ENCODE measurements around the gene TOR1AIP1.
A peak's percentile ranks its signal among the peaks of the same experiment; 100 is the strongest.
"Not testable (repeated sequence)": the region's sequence is repeated elsewhere in the genome, so short reads cannot be mapped to it uniquely, and the experiment has no call there.

Gene TOR1AIP1, protein sequence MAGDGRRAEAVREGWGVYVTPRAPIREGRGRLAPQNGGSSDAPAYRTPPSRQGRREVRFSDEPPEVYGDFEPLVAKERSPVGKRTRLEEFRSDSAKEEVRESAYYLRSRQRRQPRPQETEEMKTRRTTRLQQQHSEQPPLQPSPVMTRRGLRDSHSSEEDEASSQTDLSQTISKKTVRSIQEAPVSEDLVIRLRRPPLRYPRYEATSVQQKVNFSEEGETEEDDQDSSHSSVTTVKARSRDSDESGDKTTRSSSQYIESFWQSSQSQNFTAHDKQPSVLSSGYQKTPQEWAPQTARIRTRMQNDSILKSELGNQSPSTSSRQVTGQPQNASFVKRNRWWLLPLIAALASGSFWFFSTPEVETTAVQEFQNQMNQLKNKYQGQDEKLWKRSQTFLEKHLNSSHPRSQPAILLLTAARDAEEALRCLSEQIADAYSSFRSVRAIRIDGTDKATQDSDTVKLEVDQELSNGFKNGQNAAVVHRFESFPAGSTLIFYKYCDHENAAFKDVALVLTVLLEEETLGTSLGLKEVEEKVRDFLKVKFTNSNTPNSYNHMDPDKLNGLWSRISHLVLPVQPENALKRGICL

DNA sequence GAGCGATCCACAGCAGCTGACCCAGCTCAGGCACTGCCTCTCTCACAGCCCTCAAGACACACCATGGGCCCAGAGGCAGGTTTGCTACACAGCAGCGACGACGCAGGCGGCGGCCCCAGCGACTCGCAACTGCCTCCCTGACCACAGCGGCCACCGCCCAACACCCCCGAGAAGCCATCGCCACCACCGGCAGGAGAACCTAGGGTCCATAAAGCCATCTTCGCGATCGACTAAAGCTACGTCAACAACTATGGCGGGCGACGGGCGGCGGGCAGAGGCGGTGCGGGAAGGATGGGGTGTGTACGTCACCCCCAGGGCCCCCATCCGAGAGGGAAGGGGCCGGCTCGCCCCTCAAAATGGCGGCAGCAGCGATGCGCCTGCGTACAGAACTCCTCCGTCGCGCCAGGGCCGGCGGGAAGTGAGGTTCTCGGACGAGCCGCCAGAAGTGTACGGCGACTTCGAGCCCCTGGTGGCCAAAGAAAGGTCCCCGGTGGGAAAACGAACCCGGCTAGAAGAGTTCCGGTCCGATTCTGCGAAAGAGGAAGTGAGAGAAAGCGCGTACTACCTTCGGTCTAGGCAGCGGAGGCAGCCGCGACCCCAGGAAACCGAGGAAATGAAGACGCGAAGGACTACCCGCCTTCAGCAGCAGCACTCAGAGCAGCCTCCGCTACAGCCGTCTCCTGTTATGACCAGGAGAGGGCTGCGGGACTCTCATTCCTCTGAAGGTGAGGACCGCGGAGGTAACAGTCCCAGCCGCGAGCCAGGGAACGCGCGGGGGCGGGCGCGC lies at the start of gene TOR1AIP1:
Gene TOR1AIP1, plus strand, starts transcription at position 33 of the 787 bp plus-strand sequence. Its CDS starts 218 bp downstream, at position 251.
- DNase-seq (ENCODE audit: low spot score), result peak; percentile 99

- DNase-seq (ENCODE audit: low spot score), result not testable (repeated sequence)
Observed at GRCh38 chr1:179836686-179837445, 45.2 kb upstream of the TOR1AIP1 start.

DNA sequence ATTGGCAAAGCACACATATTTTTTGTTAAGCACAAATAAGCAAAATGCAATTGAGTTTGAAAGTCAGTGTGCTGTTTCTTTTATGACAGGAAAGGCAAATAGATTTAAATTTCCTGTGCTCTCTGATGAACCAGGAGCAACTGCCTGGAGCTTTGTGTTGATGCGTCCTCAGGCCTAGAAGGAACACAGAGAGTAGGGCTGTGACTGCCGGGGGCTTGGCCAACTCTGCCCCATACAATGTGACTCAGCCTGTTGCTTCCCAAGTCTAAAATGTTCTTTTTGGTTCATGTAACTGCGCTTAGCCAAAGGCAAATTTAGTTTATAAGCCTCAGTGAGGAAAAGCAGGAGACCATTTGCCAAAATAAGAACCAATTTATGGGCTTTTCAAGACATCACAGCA lies 42.0 kb upstream of the TOR1AIP1 start:
- DNase-seq (ENCODE audit: low spot score), result no peak

DNA sequence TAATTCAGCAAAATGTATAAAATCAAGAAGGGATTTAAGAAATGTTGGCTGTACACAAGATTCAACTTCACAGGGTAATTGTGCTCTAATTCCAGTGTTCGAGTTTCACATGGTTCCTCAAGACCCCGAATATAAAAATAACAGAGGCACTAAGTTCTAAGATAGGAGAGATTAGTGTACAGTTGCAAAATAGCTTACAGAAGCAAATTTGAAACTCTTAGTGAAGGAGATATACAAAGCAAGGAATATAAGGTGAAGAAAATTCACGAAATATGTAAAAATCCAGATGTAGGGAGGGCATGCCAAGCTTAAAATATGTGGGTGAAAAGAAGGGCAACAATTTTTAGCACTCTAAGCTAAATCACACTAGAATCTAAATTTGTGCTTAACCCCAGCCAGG lies 33.9 kb upstream of the TOR1AIP1 start:
- DNase-seq (ENCODE audit: low spot score), result no peak

- DNase-seq (ENCODE audit: low spot score), result no peak
Observed at GRCh38 chr1:179853102-179853501, 29.0 kb upstream of the TOR1AIP1 start.

DNA sequence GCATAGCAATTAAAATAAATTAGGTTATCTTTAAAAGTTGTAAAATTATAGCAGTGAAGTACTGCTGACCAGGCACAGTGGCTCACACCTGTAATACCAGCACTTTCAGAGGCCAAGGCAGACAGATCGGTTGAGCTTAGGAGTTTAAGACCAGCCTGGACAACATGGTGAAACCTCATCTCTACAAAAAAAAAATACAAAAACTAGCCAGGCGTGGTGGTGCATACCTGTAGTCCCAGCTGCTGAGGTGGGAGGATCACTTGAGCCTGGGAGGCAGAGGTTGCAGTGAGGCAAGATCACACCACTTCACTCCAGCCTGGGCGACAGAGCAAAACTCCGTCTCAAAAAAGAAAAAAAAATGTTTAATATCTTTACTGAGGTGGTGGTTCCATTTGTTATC lies 26.3 kb upstream of the TOR1AIP1 start:
- DNase-seq (ENCODE audit: low spot score), result not testable (repeated sequence)

DNA sequence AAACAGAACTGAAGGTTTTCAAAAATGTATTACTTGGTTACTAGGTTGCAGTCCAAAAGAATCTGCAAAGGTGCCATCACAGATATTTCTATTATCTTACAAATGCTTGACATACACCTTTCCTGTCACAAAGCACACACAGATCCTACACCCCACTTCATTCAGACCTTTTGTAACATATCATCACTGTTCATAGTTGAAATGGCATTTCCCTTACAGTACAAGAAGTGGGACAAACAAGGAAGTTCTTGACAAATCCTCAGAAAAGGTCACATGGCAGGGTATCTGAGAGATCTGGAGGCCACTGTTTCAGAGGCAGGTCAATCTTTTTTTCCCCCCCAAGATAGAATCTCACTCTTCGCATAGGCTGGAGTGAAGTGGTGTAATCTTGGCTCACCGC lies 25.8 kb upstream of the TOR1AIP1 start:
- DNase-seq (ENCODE audit: low spot score), result no peak

DNA sequence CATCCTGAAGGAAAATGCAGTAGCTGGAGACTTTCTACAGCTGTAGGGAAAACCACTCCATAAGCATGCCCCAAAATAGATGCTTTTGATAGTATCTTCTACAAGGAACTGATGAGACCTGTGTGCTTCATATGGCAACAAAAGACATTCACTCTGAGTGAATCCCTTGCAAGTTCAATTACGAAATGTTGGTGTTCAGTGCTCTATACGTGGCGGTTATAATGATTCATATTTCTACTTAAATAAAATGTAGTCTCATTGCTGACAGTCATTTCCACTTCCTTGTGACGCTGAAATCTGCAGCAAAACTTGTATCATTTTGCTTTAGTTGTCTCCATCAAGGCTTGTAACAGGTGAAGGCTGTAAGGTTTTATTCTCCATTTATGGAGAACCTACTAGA lies 25.1 kb upstream of the TOR1AIP1 start:
- no peak for DNase-seq (ENCODE audit: low spot score)

DNA sequence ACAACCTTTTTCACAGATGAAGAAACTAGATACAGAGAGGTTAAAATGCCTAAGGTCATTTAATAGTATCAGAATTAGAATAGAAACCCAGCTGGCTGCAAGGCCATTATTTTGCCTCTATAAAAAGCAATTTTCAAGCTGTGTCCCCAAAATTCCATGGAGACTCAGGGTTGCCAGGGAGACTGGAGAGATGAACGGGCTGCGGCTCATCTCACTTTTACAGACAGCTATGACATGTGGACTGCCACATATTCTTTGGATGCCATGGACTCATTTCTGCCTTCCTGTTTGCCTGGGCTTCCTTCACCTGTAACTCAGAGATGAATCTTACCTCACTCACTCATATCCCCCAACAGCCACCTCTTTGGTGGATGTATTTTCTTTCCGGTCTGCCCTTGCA lies 21.4 kb upstream of the TOR1AIP1 start:
- no peak for DNase-seq (ENCODE audit: low spot score)

- no peak for DNase-seq (ENCODE audit: low spot score)
Observed at GRCh38 chr1:179865377-179865776, 16.7 kb upstream of the TOR1AIP1 start.

DNA sequence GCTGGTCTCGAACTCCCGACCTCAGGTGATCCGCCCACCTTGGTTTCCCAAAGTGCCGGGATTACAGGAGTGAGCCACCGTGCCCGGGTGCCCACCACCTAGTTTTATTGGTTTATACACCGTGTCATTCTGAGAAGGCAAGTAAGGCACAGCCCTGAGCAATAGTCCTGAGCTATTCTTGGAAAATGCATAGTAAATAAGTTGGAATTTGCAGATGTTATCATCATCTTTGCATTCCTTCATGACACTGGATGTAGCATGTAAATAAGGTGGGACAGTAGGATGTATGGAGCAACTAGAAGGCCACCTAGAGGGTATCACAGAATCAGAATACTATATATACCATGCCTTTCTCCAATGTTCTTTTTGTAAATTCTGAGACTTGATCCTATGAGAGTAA lies 15.5 kb upstream of the TOR1AIP1 start:
- DNase-seq (ENCODE audit: low spot score), result no peak

- DNase-seq (ENCODE audit: low spot score), result peak; percentile 36
Observed at GRCh38 chr1:179867493-179868330, 14.4 kb upstream of the TOR1AIP1 start.

DNA sequence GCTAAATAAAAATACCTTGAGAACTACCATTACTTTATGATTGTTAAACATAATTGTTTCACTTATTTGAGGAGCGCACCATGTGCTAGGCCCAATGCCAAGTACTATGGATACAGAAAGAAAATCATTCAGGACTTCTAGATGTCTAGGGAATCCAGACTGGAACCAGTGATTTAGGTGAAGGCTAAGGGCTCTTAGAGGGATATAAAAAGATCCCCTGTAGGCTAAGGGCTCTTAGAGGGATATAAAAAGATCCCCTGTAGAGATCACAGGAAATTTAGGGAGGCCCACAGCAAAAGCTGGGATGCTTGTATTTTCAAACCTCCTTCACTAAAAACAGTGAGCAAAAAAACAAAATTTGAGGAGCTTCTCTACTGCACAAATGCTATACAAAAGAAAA lies 11.2 kb upstream of the TOR1AIP1 start:
- DNase-seq (ENCODE audit: low spot score), result no peak

DNA sequence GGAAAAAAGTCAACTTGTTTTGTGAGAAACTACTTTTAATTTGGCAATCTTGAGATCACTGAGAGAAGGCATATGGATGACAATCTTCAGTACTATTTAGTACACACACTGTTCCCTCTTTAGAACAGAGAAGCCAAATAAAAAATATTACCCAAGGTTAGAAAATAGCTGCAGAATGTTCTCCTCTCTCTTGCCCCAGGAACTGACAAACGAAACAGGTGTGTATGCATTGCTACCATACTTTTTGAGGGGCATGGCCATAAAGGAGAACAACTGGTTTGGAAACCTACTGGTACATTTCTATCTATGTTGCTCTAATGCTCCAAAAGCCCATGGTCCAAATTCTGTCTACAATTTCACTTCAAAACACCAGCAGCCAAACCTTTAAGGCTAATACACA lies 10.1 kb upstream of the TOR1AIP1 start:
- no peak for DNase-seq (ENCODE audit: low spot score)

DNA sequence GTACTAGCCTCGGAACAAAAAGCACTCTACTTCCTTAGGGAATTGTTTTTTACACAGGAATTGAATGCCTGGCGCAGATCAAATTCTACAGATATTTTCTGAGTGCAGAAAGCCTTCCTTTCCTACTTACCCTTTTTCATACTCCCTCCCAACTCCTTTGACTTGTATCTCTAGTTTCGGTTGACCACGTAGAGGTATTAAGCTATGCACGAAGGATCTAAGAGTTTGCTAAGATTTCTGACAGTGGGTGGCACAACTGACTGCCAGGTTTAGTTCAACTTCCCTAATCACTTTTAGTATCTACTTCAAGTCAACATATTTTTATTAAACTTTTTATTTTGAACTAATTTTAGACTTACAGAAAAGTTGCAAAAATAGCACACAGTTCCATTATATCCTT lies 9.5 kb upstream of the TOR1AIP1 start:
- DNase-seq (ENCODE audit: low spot score), result no peak

- DNase-seq (ENCODE audit: low spot score), result no peak
Observed at GRCh38 chr1:179873438-179873851, 8.6 kb upstream of the TOR1AIP1 start.

- no peak for DNase-seq (ENCODE audit: low spot score)
Observed at GRCh38 chr1:179875596-179876299, 6.3 kb upstream of the TOR1AIP1 start.

DNA sequence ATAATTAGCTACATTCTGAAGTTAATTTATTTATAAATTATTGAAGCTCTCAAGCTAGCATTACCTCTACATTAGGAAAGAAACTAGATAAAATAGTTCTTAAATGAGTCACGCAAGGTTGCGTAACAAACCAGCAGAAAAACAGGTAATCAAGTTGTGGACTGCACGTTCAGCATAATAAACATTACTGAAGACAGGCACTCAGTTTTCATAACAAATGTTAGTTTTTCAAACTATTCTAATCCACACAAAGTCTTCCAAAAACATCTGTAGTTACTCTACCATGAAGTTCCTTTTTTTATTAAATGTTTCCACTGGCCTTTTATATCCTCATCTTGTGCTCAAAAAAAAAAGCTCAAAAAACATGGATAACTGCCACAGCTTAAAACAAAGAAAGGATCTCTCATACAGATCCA lies 5.8 kb upstream of the TOR1AIP1 start:
- peak; percentile 60 for DNase-seq (ENCODE audit: low spot score)

DNA sequence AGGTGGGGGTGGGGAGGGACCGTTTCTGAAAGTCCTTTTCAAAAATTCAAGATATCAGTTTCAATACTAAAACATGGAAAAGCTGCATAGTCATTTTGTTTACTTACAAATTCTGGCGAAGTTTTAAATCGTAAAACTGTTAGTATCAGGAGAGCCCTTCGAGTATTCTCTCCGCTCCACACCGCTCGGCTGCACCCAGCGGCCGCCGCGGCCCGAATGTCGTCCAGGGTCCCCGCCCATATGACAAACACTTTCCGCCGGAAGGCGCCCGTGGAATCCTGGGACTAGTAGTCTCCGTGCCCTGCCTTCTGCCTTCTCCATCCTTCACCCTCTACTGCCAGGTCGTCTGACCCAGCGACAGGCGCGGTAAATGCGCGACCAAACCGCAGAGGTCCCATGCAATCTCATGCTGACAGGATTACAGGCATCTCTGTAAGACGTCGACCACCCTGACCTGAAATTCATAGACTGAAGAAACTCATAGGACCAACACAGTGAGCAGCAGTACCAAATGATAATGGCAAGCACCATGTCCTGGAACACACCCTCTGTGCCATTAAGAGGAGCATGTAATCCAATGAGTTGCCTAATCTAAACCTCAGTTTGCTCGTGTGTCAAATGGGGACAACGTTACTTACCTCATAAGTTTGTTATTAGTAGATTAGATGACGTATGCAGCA lies 4.4 kb upstream of the TOR1AIP1 start, which contains the start of gene TOR1AIP2:
Gene TOR1AIP2, minus strand, starts transcription at position 218 of the 680 bp plus-strand sequence. CDS start 25,138 bp downstream, outside the sequence.
- DNase-seq (ENCODE audit: low spot score), result peak; percentile 82

- no peak for DNase-seq (ENCODE audit: low spot score)
Observed at GRCh38 chr1:179879797-179880196, 2.3 kb upstream of the TOR1AIP1 start.
